GM18867 (cell line): ENCODE results near the gene PAAF1.

ENCODE experiments used
- ATAC-seq: cut with Tn5 transposase; IDR thresholded peaks from one replicate; pipeline ENCODE4 v1.9.1; 2021; ENCODE audit warnings: mild to moderate bottlenecking, moderate library complexity; ENCODE audit not compliant: unreplicated experiment

Gene PAAF1

GRCh38 chr11:73942010-73942409 is 65.2 kb downstream of the PAAF1 start:
- ATAC-seq: no peak

GRCh38 chr11:73944085-73944484 is 67.3 kb downstream of the PAAF1 start:
- no peak for ATAC-seq

- no peak for ATAC-seq
Measured at GRCh38 chr11:73944901-73945300, 68.1 kb downstream of the PAAF1 start.

- ATAC-seq: no peak
Measured at GRCh38 chr11:73945396-73945795, 68.6 kb downstream of the PAAF1 start.

GRCh38 chr11:73946798-73947458 is 70.1 kb downstream of the PAAF1 start:
- ATAC-seq: no peak

GRCh38 chr11:73949246-73949645 is 72.4 kb downstream of the PAAF1 start:
- ATAC-seq: no peak

GRCh38 chr11:73949912-73950311 is 73.1 kb downstream of the PAAF1 start:
- ATAC-seq: no peak

- ATAC-seq: peak; percentile 71
Measured at GRCh38 chr11:73950869-73951710, 74.3 kb downstream of the PAAF1 start, which contains the start of gene DNAJB13. DNAJB13 (plus strand) TSS chr11:73951026; CDS start chr11:73951070, 44 bp downstream.

- no peak for ATAC-seq
Measured at GRCh38 chr11:73951797-73952196, 75.0 kb downstream of the PAAF1 start.

GRCh38 chr11:73956876-73957653 is 80.3 kb downstream of the PAAF1 start:
- no peak for ATAC-seq

GRCh38 chr11:73957654-73958361 is 81.0 kb downstream of the PAAF1 start:
- ATAC-seq: no peak

GRCh38 chr11:73958521-73959141 is 81.8 kb downstream of the PAAF1 start:
- no peak for ATAC-seq

- ATAC-seq: no peak
Measured at GRCh38 chr11:73961321-73961720, 84.5 kb downstream of the PAAF1 start.

- ATAC-seq: no peak
Measured at GRCh38 chr11:73962101-73962705, 85.4 kb downstream of the PAAF1 start.

GRCh38 chr11:73963861-73964260 is 87.1 kb downstream of the PAAF1 start:
- no peak for ATAC-seq

- no peak for ATAC-seq
Measured at GRCh38 chr11:73965076-73965763, 88.4 kb downstream of the PAAF1 start.

GRCh38 chr11:73965764-73966121 is 88.9 kb downstream of the PAAF1 start:
- no peak for ATAC-seq

GRCh38 chr11:73968356-73968966 is 91.7 kb downstream of the PAAF1 start:
- ATAC-seq: no peak

GRCh38 chr11:73969091-73969490 is 92.3 kb downstream of the PAAF1 start:
- no peak for ATAC-seq
